UCSD-AML1 (cell line): Measurements from ENCODE around the gene CCL7.
"Not testable (repeated sequence)": the region's sequence is repeated elsewhere in the genome, so short reads cannot be mapped to it uniquely, and the experiment has no call there.

Source experiments
- DNase-seq: peaks from one replicate; lab custom pipeline; 2025; ENCODE audit not compliant: unreplicated experiment; lab: John Stamatoyannopoulos, UW

CCL7 gene

DNA sequence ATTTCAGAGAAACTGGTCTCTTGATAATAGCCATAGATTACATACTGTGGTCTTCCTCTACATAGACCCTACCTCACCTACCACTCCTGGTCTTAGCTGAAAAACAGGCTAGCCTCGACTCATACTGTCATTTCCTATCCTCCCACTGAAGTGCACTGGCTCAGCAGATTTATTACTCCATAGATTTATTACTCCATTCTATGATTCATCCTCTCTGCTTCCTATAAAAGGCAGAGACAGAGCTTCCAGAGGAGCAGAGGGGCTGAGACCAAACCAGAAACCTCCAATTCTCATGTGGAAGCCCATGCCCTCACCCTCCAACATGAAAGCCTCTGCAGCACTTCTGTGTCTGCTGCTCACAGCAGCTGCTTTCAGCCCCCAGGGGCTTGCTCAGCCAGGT lies at the start of gene CCL7:
TSS of gene CCL7 (plus strand) at position 253 of the 400 bp plus-strand sequence. CDS start at position 323, 70 bp downstream.
- DNase-seq: no peak

DNA sequence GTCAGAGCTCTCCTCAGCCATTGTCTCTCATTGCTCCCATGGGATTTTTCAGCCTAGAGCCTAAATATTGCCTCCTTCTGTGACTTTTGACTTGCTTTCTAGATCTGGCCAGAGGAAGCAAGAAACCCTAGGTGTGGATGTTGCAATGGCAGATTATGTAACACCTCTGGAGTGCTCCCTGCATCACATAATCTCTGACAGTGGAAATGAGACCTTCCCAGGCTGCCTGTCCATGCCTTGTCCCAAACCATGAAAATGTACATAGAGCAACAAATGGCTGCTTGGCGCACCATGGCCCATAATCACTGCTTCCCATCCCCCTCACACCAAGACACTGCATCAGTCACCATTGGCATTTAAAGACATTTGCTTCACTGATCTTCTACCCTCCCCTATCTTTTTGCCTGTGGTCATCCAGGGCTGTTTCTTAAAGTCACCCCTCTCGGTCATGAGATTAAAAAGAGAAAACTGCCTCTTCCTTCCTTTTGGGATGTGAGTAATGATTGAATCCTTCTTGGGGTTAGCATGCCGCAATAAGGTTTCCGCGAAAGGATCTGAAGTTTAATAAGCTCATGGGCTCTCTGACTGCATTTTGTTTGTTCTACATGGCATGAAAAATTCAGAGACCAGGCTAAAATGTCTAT lies 49.1 kb upstream of the CCL7 start:
- no peak for DNase-seq

DNA sequence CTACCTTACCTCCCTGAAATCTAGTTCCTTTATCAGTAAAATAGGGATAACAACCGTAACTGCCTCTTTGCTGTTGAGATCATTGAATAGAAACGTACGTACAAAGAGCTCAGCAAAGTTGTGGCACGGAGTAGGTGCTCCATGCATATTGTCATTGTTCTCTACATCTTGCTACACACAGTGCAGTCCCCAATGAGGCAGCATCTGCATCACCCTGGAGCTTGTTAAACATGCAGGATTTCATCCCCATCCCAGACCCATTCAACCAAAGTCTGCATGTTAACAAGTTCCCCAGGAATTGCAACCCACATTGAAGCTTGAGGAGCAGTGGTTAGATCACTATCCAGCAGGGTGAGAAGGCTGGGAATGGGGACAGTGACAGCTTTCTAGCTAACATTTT lies 48.6 kb upstream of the CCL7 start:
- DNase-seq: no peak

DNA sequence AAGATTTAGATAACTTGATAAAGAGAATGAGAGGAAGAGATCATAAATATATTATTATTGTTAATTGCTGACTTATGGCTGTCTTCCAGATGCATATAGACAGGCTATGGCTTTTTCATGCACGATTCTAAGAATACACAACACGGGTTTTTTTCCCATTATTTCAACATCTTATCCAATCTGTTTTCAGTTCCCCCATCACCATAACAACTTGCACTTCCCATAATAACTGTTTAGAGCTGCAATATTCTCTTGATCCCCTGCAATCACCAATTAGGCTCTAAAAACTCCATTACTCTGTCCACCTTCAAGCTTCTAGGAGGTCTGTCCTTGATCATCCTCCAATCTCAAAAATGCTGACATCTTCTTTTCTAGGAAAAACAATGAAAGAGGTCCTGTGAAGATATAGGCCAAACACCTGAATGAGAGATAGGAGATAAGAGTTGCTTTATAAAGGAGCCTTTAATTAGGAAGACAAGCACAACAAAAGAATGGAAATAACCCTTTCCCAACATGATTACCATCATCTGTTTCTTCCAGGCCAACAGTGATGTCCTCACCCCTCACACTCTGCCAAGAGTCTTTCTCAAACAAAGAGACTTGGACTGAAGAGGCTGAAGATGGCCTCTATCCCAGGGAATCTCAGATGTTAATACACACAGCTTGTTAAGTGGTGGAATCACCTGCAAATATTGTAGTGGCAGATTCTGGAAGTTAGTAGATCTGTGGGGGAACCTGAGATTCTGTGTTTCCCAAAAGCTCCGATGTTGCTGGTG lies 47.1 kb upstream of the CCL7 start:
- no peak for DNase-seq

DNA sequence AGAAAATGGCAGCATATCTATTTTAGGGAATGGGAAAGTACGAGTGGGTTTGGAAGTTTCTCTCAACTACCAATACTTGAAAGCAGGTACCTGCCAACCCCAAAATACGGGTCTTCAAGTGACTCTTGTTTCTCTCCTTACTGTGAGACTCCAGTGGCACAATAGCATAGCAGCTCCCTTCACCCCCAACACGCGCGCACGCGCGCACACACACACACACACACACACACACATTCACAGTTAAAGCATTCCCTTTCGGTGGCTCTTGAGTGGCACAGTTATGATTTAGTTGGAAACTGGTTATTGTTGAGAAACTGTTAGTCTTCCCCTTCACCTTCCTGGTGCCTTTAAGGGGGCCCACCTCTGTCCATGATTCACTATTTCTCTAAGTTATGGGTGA lies 45.0 kb upstream of the CCL7 start:
- no peak for DNase-seq

DNA sequence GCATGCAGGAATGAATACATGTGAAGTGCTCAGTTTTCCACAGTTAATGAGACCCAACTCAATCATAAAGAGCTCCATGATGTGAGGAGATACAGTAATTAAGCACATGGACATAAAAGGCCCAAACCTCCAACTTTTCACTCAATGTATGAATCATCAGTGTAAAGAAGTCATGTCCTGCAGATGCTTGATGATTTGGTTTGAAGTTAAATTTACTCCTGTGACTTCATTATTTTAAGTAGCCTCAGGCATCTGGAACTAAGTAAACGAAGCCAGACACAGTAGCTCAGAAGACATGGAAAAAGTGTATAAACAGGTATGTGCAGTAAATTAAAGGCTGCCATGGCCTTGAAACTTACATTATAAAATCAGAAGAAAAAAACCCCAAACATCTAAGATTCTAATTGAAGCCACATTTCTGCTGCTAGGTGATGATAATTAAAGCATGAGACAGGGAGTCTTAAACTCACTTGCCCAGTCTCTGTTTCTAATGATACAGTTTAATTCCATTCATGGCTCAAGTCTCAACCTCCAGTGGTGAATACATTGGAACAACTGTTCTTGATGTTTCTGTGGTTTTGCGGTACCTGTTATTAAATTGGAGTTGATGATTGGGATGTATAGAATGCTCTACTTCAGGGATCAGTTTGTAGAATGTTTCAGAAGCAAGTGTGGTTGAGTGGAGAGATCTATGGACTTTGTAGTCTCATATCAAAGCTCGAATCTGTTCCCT lies 43.8 kb upstream of the CCL7 start:
- DNase-seq: no peak

DNA sequence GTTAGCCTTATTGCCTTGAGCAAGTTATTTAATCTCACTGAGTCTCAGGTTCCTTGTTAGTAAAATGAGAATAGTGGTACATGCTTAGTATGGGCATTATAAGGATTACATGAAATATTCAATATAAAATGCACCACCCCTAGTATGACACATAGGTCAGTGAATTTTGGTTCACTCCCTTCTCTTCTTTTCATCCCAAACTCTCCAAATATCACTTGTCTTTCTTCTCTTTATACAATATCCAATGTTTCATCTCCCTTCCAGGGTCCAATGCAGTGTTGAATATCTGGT lies 43.3 kb upstream of the CCL7 start:
- DNase-seq: no peak

DNA sequence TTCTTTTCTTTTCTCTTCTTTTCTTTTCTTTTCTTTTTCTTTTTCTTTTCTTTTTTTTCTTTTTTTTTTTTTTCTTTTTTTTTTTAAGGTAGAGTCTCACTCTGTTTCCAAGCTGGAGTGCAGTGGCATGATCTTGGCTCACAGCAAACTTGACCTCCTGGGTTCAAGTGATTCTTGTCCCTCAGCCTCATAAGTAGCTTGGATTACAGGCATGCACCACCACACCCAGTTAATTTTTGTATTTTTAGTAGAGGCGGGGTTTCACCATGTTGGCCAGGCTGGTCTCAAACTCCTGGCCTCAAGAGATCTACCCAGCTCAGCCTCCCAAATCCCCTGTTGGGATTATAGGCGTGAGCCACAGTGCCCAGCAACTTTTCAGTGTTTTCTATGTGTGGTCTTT lies 42.7 kb upstream of the CCL7 start:
- DNase-seq: not testable (repeated sequence)

DNA sequence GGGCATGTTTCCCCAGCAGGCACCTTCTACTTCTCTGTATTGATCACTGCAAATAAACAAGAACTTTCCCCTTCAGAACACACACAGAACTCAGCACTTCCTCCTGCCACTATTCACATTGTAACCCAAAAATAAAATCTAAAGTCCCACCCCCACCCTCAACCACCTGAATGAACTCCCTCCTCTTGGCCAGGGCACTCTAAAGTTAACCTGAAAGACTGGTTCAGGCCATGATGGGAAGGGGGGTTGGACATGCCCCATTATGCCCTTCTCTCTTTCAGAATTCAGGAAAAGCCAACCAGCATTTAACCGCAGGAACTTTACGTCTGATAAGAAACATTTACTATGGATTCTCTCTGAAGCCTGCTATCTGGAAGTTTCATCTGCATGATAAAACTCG lies 42.3 kb upstream of the CCL7 start:
- DNase-seq: no peak

DNA sequence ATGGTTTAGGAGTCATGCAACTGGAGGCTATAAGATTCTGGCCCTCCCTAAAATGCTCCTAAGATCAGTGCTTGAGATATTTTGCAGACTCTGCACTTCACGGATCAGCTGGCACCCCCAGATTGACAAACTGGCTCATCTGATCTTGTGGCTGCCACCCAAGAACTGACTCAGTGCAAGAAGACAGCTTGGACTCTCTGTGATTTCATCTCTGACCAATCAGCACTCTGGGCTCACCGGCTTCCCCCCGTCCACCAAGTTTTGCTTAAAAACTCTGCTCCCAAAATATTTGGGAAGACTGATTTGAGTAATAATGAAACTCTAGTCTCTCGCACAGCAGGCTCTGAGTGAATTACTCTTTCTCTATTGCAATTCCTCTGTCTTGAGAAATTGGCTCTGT lies 41.2 kb upstream of the CCL7 start:
- no peak for DNase-seq

DNA sequence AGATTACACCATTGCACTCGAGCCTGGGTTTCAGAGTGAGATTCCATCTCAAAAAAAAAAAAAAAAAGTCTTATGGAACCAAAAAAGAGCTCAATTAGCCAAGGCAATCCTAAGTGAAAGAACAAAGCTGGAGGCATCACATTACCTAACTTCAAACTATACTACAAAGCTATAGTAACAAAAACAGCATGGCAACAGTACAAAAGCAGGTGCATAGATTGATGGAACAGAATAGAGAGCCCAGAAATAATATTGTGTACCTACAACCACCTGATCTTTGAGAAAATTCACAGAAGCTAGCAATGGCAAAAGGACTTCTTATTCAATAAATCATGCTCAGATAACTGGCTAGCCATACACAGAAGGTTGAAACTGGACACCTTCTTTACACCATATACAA lies 39.7 kb upstream of the CCL7 start:
- DNase-seq: no peak

DNA sequence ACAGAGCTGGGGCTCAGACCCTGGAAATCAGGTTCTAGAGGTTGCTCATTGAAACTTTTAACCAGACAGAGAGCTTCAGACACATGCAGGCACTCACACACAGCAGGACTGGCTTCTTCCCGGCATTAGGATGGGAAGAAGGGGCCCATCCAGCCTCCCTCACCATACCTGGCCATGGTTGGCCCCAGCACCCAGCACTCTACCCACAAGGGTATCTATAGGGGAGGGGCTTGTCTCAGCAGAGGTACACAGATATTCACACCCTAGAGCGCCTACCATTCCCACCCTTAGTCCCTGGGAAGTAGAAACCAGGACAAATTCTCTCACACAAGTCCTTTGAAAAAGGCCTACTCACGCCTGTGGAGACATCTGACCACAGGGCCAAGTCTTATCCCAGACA lies 35.4 kb upstream of the CCL7 start:
- DNase-seq: no peak

DNA sequence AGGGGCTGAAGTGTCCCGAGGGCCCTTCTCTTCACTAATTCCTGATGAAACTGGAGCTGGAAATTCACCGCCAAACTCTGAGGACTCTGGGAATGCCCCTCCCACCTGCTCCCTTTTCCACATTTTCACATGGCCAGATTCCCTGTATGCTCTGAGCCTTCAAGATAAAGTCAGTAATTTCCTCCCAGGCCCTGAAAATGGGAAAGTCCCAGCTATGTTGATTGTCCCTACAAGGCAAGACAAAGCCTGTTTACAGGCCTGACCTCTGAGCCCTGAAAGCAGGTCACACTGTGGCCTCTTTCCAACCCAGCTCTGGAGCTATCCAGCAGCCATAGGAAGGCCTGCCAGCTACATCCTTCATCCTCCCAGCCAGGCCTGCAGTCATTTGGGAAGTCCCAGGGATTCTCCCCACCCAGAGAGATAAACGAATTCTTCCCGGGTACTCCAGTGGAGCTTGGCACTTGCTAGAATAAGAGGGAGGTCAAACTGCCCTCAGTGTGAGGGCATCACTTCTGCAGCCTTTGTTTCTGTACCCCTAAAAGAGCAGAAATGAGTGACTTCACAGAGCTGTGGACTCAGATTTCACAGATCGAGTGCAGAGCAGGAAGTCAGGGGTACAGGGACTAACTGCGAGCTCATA lies 34.5 kb upstream of the CCL7 start:
- DNase-seq: no peak

DNA sequence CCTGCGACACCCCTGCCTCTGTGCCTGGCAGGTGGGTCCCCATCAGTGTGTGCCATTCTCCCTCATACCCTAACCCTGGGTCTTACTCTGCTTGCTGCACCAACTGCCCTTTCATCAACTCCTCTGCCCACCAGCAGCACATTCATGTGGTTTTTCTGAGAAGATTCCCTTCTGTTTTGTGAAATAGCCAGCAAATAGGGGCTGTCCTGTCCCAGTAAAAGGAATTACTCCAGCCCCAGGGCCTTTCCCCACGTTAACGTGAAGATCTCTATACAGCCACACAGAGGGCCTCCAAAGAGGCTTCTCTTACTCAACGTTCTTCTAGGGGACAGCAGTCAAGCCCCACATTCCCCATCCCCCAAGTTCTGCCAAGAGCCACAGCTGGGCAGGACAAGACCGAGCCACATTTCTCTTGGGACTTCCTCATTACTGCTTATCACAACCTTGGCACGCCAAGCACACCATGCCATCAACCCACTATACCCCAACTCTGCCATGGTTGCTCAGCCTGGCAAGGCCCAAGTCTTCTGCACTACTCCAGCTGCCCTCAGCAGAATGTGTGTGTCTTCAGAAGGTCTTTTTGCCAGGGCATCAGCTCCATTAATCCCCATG lies 33.6 kb upstream of the CCL7 start:
- DNase-seq: no peak

DNA sequence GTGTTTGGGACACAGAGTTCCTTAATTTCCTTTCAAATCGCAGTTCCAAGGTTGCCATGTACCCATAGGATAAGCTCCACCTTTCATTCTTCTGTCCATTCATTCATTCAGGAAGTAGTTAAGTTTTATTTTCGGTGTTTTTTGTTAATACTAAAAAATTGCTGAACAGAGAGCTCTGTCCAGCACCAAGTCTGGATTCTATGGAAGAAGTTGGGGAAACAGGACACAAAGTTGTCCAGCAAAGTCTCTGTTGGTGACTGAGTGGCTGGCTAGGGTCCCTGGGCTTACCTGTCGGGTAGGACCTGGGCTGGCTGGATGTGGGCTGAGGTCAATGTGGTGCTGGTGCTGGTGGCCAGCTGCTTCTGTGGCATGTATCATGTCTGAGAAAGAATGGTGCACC lies 32.6 kb upstream of the CCL7 start:
- DNase-seq: no peak

DNA sequence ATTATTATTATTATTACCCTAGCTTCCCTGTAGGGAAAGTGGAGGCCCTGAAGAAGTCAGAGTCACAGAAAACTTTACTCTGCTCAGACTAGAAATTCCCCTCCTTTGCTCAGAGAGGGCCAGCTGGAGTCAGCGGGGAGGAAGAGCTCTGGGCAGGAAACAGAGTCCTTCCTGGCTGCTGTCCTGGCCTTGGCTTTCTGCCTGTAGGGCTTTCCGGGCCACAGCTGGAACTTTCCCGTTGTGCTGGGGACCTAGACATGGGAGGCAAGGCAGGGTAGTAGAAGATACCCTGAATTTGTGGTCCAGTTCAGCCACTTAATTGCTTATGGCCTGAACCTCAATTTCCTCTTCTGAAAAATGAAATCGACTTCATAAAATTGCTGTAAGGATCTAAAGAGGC lies 29.0 kb upstream of the CCL7 start:
- peak; percentile 71 for DNase-seq

DNA sequence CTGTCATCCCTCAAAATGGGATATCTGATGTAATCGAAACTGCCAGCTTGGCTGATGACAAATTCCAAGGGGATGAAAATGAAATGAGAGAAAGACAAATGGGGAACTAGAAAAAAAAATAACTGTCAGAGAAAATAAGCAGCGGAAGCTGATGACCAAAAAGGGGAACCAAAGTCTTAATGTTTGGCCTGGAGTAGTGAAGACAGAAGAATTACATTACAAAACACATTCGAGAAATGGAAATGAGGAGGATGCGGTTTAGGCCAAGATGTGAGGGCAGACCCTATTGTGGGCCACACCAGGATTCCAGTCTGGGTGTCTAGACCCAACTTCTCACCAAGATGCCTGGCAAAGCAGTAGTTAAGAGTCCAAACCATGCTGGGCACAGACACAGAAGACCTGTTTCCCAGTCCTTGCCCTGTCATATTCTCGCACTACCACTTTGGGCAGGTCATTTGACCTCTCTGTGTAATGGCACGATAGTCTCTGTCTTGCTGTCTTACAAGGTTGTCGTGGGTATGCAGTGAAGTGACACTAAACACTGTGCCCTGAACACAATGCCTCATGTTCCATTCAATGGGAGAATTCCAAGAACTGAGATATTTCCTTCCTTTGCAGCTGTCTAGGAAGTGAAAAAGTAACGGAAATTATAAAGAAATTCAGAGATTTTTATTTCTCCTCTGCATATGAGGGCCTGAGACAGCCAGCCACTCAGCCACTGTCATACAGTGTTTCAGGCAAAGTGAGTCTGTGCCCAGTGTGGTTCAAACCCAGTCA lies 27.2 kb upstream of the CCL7 start:
- peak; percentile 56 for DNase-seq

DNA sequence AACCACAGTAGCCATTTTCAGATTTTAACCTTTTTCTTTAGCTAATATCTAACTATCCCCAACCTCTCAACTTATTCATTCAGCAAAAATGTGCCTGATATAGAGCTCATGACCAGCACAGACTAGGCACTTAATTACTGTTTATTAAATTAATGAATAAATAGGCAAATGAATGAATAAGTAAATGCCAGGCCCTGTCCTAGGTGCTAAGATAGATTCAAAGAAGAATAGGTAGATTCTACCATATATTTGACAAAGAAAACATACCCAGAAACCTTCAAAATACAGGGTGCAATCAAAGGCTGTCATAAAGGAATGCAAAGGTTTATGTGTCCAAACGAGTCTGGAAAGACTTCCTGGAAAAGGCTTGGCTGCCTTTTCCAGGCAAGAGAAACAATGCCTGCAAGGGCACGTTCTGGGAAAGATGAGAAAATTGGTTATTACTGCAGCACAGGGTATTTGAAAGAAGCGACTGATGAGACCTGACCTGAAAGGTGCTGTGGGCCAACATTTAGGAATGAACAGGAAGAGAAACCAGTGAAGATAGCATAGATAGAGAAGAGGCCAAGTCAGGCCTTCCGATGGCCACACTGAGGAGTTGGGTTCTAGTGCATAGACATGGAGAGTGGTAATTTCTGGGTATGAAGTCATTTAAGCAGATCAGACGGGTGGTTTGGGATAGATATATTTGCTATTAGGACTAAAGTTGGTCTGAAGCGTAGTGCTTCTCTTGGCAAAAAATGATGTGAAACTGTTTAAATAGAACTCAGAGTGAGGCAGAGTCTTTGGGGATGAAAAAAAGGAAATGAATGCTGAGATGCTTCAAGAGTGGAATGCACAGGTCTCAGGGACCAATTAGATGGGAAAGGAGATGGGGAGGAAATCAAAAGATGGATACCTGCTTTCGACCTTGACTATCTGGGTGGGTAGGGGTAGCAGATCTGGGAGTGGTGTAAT lies 26.4 kb upstream of the CCL7 start:
- DNase-seq: no peak

DNA sequence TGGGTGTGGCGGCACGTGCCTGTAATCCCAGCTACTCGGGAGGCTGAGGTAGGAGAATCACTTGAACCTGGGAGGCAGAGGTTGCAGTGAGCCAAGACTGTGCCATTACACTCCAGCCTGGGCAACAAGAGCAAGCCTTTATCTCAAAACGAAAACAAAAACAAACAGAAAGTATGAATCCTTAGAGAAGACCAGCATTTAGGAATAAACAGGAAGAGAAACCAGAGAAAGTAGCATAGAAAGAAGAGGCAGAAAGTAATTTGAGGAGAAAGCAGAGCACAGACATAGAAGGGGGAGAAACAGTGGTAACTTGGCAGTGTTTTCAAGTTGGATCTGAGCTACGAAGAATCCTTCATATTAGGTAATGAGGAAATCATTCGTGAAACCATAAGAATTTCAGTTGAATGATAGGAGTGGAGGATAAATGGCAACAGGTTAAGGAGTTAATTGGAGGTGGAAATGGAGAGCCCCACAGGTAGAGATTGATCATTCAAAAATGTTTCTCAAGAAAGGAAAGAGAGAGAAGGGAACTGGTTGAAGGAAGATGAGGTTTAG lies 24.6 kb upstream of the CCL7 start:
- DNase-seq: no peak
